ENCODE data around the gene ARMC12.

Gene ARMC12

DNA sequence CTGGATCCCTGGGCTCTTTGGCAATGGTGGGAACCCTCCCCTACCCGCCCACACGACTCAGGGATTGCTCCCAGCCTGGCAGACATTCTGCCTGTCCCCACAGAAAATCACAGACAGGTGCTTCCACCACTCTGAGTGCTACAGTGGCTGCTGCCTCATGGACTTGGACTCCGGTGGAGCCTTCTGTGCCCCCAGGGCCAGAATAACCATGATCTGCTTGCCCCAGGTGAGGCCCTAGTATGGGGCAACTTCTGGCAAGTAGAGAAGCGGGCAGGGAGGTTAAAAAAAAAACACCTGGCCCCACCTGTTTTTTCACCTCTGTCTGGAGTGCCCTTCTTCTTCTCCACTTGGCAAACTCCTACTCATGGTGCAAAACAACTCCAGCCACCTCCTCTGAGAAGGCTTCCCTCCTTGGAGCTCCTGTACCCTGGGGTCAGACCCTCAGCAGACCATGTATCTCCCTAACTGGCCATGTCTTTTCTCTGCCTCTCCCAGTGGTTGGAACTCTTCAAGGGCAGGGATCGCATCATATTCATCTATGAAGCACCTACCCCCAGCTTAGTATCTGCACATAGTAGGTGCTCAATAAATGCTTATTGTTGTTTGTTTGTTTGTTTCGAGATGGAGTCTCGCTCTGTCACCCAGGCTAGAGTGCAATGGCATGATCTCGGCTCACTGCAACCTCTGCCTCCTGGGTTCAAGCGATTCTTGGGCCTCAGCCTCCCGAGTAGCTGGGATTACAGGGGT, 40.7 kb downstream of the ARMC12 start:
- no peak for TF ChIP-seq CTCF (conservative IDR thresholded peaks at IDR 0.05; ENCODE audit: low read depth, low read length)
- Histone ChIP-seq H3K27ac (no peak overlapping the region), H4K20me1 (ENCODE audit: insufficient read depth) (no peaks in the 10 kb centered on the region), H3K4me3 (IDR thresholded peaks at IDR 0.05; ENCODE audit: insufficient read depth, low read depth, low read length) (no peak overlapping the region), H3K4me2 (no peak overlapping the region), H3K27me3 (ENCODE audit: insufficient read depth, low read depth) (no peaks in the 10 kb centered on the region), H3K9ac (no peak overlapping the region), H3K79me2 (ENCODE audit: insufficient read depth, low read depth) (no peaks in the 10 kb centered on the region), H3K36me3 (ENCODE audit: insufficient read depth) (no peaks in the 10 kb centered on the region), H3K4me1 (ENCODE audit: low read depth, poor library complexity, severe bottlenecking) (no peaks in the 10 kb centered on the region), H2AFZ (ENCODE audit: low read depth) (no peak overlapping the region)

GRCh38 chr6:35778437-35778836, 41.6 kb downstream of the ARMC12 start:
- H3K4me3 ChIP-seq (IDR thresholded peaks at IDR 0.05; ENCODE audit: insufficient read depth, low read depth, low read length) = no peak overlapping the region
- H3K9ac ChIP-seq = no peak overlapping the region
- no peaks in the 10 kb centered on the region for H3K4me1 ChIP-seq (ENCODE audit: low read depth, poor library complexity, severe bottlenecking)

DNA sequence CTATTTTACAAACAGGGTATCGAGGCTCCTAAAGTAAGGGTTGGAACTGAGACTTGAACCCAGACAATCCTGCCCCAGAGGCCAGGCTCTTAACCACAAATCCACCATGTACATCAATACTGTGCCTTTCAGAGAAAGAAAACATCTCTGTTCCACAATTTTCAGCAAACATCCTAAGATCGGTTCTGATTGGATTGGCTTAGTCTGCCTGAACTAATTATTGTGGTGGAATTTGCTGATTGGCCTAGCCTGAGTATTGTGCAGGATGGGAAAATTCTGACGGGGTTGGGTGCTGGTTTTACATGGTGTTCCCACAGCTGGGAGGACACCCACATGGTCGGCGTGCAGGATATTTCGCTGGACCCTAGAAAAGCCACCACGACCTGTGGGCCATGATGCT, 43.9 kb downstream of the ARMC12 start, which contains the start of gene CLPSL1:
TSS of gene CLPSL1 (plus strand) at position 301 of the 400 bp plus-strand sequence. CDS start at position 393, 92 bp downstream.
- no peak within 1 kb of the TSS for H3K4me3 ChIP-seq (IDR thresholded peaks at IDR 0.05; ENCODE audit: insufficient read depth, low read depth, low read length)

More at GRCh38 chr6:35778437-35778836, 41.6 kb downstream of the ARMC12 start:
- Histone ChIP-seq H2AFZ (ENCODE audit: low read depth) (no peak overlapping the region), H3K4me2 (no peak overlapping the region), H3K36me3 (ENCODE audit: insufficient read depth) (no peaks in the 10 kb centered on the region), H3K27me3 (ENCODE audit: insufficient read depth, low read depth) (no peaks in the 10 kb centered on the region), H3K79me2 (ENCODE audit: insufficient read depth, low read depth) (no peaks in the 10 kb centered on the region), H3K27ac (no peak overlapping the region), H4K20me1 (ENCODE audit: insufficient read depth) (no peaks in the 10 kb centered on the region)
- no peak for TF ChIP-seq CTCF (conservative IDR thresholded peaks at IDR 0.05; ENCODE audit: low read depth, low read length)

DNA sequence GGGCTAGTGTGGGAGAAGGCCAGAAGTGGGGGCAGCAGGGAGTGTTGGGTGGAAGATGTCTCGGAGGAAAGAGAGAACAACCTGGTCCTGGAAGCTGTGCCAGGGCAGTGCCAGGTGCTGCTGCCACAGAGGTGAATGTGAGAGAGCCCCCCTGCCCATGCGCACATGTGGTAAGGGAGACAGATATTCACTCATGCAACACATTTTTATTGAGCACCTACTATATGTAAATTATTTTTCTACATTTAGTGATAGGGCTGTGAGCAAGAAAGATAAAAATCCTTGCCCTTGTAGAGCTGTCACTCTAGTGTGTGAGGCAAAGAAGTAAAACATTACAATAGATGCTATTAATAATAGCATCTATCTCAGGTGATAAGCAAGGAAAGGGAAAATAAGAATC, 44.5 kb downstream of the ARMC12 start:
- Histone ChIP-seq H4K20me1 (ENCODE audit: insufficient read depth) (no peaks in the 10 kb centered on the region), H3K79me2 (ENCODE audit: insufficient read depth, low read depth) (no peaks in the 10 kb centered on the region), H3K4me3 (IDR thresholded peaks at IDR 0.05; ENCODE audit: insufficient read depth, low read depth, low read length) (no peak overlapping the region), H3K27ac (no peak overlapping the region), H3K4me1 (ENCODE audit: low read depth, poor library complexity, severe bottlenecking) (no peaks in the 10 kb centered on the region), H3K36me3 (ENCODE audit: insufficient read depth) (no peaks in the 10 kb centered on the region), H2AFZ (ENCODE audit: low read depth) (no peak overlapping the region), H3K27me3 (ENCODE audit: insufficient read depth, low read depth) (no peaks in the 10 kb centered on the region), H3K4me2 (no peak overlapping the region), H3K9ac (no peak overlapping the region)
- TF ChIP-seq CTCF (conservative IDR thresholded peaks at IDR 0.05; ENCODE audit: low read depth, low read length) = no peak

More for the DNA sequence above, 43.9 kb downstream of the ARMC12 start, which contains the start of gene CLPSL1:
- no peak within 1 kb of the TSS for H3K27ac ChIP-seq
- H4K20me1 ChIP-seq (ENCODE audit: insufficient read depth) = no peaks in the 10 kb centered on the region
- no peak within 1 kb of the TSS for H3K9ac ChIP-seq
- no peak within 1 kb of the TSS for H3K4me2 ChIP-seq
- no peak for TF ChIP-seq CTCF (conservative IDR thresholded peaks at IDR 0.05; ENCODE audit: low read depth, low read length)
- H3K27me3 ChIP-seq (ENCODE audit: insufficient read depth, low read depth) = no peaks in the 10 kb centered on the region
- H3K4me1 ChIP-seq (ENCODE audit: low read depth, poor library complexity, severe bottlenecking) = no peaks in the 10 kb centered on the region
- no peak within 1 kb of the TSS for H2AFZ ChIP-seq (ENCODE audit: low read depth)
- H3K36me3 ChIP-seq (ENCODE audit: insufficient read depth) = no peaks in the 10 kb centered on the region
- H3K79me2 ChIP-seq (ENCODE audit: insufficient read depth, low read depth) = no peaks in the 10 kb centered on the region
